SK-N-MC (cell line): Measurements from ENCODE around the gene GGT6.
"Not testable (repeated sequence)": the region's sequence is repeated elsewhere in the genome, so short reads cannot be mapped to it uniquely, and the experiment has no call there.

Experiments
- DNase-seq: peaks from one replicate; pipeline ENCODE4 v3.0.0-alpha.2; 2011; ENCODE audit warnings: low read depth, low spot score
- H3K27ac ChIP-seq: fragments of 200-600 bp; sonication (generic); 2 replicates; pipeline ENCODE4 v1.5.1; 2016; ENCODE audit warnings: mixed run types
- H3K36me3 ChIP-seq: fragments of 200-600 bp; sonication (generic); 2 replicates; pipeline ENCODE4 v1.6.1; 2017; ENCODE audit warnings: antibody characterized with exemption, low read length, mixed read lengths; ENCODE audit not compliant: insufficient read depth
- H3K4me3 ChIP-seq: fragments of 200-600 bp; sonication (generic); 2 replicates; pipeline ENCODE4 v1.5.1; 2016
- H3K9ac ChIP-seq: fragments of 200-600 bp; sonication (generic); 2 replicates; pipeline ENCODE4 v1.8.0; 2017; ENCODE audit warnings: mixed run types, mixed read lengths; ENCODE audit not compliant: insufficient read length
- H3K9me3 ChIP-seq: fragments of 200-600 bp; sonication (generic); 2 replicates; pipeline ENCODE4 v1.6.1; 2017; ENCODE audit warnings: low read depth, mild to moderate bottlenecking, antibody characterized with exemption, low read length, moderate library complexity, mixed read lengths
- EZH2 ChIP-seq: fragments of 200-600 bp; sonication (generic); IDR thresholded peaks from one replicate; pipeline ENCODE4 v1.6.1; 2017; ENCODE audit warnings: antibody characterized with exemption
- FOXP2 ChIP-seq: optimal IDR thresholded peaks from 2 replicates; pipeline ENCODE3; 2011; ENCODE audit warnings: mild to moderate bottlenecking, moderate library complexity; ENCODE audit not compliant: insufficient read depth; ENCODE audit errors: extremely low read length, control extremely low read depth
- POLR2AphosphoS5 ChIP-seq: IDR thresholded peaks from 2 replicates; pipeline ENCODE4 v1.6.1; 2012; ENCODE audit warnings: mild to moderate bottlenecking, low read depth, low read length, borderline replicate concordance

GGT6 gene

DNA sequence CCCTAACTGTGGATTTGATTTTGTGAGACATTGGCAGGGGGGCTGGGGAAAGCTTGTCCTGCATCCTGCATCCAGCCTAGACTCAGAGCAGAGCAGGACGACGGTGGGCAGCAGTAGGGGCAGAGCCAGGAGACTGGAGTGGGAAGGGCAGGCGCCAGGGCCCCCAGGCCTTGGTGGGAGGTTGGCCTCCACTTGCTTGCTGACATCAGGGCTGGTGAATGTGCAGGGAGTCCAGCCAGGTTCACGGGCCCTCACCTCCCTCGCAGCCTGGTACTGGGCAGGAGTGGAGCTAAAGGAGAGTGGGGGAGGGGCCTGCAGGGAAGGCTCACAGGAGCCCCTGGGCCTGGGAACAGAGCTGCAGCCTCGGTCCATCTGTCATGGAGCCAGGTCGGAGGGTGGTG lies 21.7 kb upstream of the GGT6 start:
- Histone ChIP-seq H3K4me3 (no peak overlapping the region), H3K27ac (no peak overlapping the region)
- TF ChIP-seq EZH2: no peak

DNA sequence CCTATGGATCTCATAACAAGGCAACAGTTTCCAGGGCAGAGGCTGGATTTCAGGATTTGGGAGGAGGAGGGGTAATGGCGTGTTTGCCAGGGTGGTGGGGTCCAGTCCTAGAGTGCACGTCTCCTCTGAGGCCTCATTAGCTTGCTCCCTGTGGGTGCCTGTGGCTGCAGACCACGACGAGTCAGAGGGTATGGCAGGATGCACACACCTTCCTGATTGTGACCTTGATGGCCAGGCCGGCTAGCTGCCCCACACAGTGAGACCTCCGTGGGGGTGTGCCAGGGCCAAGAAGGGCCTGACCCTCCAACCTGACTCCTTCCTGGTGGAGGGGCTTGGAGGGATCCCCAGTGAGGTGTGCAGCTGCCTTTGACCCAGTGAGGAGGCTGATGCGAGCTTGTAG lies 19.9 kb upstream of the GGT6 start:
- Histone ChIP-seq H3K9me3 (no peaks in the 10 kb centered on the region), H3K4me3 (no peak overlapping the region), H3K9ac (no peak overlapping the region), H3K27ac (no peak overlapping the region), H3K36me3 (no peaks in the 10 kb centered on the region)
- no peak for DNase-seq
- TF ChIP-seq EZH2: no peak
- TF ChIP-seq POLR2AphosphoS5: no peak
- TF ChIP-seq FOXP2: no peak

More for the DNA sequence above, 21.7 kb upstream of the GGT6 start:
- no peaks in the 10 kb centered on the region for H3K9me3 ChIP-seq
- no peaks in the 10 kb centered on the region for H3K36me3 ChIP-seq
- no peak for DNase-seq
- H3K9ac ChIP-seq: no peak overlapping the region

DNA sequence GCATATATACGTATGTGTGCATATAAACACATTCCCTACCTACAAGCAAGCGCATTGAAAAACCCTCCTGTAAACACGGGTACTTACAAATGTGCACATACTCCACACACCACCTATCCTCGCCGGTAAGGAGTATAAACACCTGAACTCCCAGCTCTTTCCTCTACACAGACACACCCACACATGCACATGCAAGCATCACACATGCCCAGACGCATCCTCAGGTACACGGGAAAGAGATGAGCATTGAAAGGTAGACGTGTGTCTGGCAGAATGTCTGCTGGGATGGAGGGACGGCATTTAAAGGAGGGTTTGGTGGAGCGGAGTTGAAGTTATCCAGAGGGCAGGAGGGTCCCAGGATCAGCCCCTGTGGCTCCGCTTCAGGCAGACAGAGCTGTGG lies 19.3 kb upstream of the GGT6 start:
- DNase-seq: no peak
- Histone ChIP-seq H3K27ac (no peak overlapping the region), H3K9ac (no peak overlapping the region), H3K9me3 (no peaks in the 10 kb centered on the region), H3K36me3 (no peaks in the 10 kb centered on the region), H3K4me3 (no peak overlapping the region)
- no peak for TF ChIP-seq POLR2AphosphoS5
- no peak for TF ChIP-seq EZH2
- TF ChIP-seq FOXP2: no peak

DNA sequence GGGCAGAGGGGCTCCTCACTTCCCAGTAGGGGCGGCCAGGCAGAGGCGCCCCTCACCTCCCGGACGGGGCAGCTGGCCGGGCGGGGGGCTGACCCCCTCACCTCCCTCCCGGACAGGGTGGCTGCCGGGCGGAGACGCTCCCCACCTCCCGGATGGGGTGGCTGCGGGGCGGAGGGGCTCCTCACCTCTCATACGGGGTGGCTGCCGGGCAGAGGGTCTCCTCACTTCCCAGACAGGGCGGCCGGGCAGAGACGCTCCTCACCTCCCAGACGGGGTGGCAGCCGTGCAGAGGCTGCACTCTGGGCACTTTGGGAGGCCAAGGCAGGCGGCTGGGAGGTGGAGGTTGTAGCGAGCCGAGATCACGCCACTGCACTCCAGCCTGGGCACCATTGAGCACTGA lies 18.0 kb upstream of the GGT6 start:
- DNase-seq, H3K27ac ChIP-seq, H3K4me3 ChIP-seq, H3K9ac ChIP-seq, H3K36me3 ChIP-seq, H3K9me3 ChIP-seq: not testable (repeated sequence)

DNA sequence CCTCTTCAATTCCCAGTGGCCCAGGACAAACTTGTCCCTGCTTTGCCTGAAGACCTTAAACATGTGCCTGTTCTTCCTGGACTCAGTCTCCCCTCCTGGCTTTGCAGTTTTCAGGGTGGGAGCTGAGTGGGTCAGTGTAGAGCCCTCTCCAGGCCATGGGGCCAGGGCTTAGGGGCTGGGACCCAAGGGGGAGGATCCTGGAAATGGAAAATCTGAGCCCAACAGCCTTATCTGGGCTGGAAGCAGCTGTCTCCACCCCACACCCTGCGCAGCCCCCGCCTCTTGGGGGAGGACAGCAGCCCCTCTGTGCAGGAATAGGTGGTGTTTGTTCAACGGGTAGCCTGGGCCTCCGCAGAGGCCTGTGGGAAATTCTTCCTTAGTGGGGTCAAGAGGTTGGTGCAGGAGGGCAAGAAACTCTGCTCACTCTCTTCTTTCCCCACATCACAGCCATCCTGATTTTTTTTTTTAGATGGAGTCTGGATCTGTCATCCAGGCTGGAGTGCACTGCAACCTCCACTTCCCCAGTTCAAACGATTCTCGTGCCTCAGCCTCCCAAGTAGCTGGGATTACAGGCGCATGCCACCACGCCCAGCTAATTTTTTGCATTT lies 17.1 kb upstream of the GGT6 start:
- no peak overlapping the region for H3K4me3 ChIP-seq
- H3K27ac ChIP-seq: no peak overlapping the region
- peak overlapping the region; percentile 55 for H3K9ac ChIP-seq

DNA sequence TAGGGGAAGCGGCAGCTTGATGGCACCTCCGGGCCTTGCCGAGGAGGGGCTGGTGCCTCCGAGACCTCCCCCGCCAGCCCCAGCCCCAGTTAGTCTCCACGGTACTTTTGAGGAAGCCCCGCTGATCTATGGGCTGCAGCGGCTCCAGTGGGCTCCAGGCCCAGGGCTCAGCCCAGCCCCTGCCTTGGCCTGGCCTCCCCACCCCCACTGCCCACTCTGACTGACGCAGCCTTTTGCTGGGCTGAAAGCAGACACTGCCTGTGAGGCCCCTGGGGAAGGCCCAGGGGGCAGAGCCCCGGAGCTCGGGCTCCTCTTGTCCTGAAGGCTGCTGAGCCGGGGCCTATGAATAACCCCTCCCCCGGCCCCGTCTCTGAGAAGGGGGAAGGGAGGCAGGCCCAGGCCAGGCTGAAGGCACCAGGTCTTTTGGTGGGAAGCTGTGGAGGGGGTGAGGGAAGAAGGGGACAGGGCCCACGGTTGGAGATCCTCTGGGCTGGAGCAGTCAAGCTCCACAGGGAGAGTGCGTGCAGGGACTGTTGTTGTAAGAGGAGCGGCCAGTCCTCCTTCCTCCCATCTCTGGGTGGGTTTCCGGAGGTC lies 16.4 kb upstream of the GGT6 start:
- TF ChIP-seq EZH2 (no peak), POLR2AphosphoS5 (no peak), FOXP2 (no peak)
- Histone ChIP-seq H3K36me3 (no peaks in the 10 kb centered on the region), H3K27ac (0 out of 2 replicates have a peak overlapping the region, but pooled peaks have one; percentile 31), H3K9ac (peak overlapping the region; percentile 55), H3K9me3 (no peaks in the 10 kb centered on the region), H3K4me3 (no peak overlapping the region)
- no peak for DNase-seq

More for the DNA sequence above, 17.1 kb upstream of the GGT6 start:
- DNase-seq: no peak
- no peaks in the 10 kb centered on the region for H3K9me3 ChIP-seq
- TF ChIP-seq FOXP2: no peak
- no peak for TF ChIP-seq POLR2AphosphoS5
- no peaks in the 10 kb centered on the region for H3K36me3 ChIP-seq

DNA sequence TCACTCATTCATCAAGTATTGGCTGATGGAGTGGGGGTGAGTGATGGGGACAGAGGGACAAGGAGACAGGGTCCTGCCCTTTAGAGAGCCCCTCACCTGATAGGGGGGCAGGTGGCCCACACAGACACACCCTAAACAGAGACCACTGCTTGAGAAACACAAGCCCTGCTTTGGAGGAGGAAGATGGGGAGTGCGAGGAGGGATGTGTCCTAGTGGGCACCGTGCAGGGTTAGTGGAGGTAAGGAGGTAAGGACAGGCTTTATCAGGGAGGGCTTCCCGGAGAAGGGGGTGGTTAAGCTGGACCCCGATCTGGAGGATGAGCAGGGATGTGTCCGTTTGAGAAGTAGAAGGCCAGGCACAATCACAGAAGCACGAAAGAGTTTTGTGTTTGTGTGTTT lies 15.8 kb upstream of the GGT6 start:
- Histone ChIP-seq H3K9me3 (no peaks in the 10 kb centered on the region), H3K36me3 (no peaks in the 10 kb centered on the region), H3K4me3 (no peak overlapping the region), H3K9ac (peak overlapping the region; percentile 55), H3K27ac (no peak overlapping the region)
- no peak for DNase-seq
- TF ChIP-seq FOXP2: no peak

DNA sequence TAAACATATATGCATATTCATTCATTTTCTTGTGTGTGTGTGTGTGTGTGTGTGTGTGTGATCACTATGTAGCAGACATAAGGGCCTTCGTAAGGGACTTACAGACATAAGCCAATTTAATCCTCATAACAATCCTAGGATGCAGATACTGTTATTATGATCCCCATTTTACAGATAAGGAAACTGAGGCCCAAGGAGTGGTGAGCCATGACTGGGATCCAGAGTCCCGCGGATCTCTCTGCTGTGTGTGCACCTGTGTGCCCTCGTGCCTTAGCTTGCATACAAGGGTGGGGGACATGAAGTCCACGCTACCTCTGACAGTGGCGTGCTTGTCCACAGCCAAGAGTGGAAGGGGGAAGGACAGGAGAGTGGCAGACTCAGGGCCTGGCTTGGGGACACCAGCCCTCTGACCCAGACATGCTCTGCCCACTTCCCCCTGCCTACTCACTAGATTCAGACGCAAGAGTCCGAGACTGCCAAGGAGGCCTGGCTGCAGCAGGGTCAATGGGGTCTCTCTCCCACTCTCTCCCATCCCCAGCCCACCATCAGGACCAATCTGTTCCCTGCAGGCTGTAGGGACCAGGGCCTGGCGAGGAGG lies 14.2 kb upstream of the GGT6 start:
- H3K9me3 ChIP-seq: no peaks in the 10 kb centered on the region
- H3K27ac ChIP-seq: no peak overlapping the region
- no peak overlapping the region for H3K9ac ChIP-seq
- DNase-seq: no peak
- no peak for TF ChIP-seq FOXP2
- TF ChIP-seq EZH2: no peak
- TF ChIP-seq POLR2AphosphoS5: no peak
- H3K4me3 ChIP-seq: no peak overlapping the region
- H3K36me3 ChIP-seq: no peaks in the 10 kb centered on the region

DNA sequence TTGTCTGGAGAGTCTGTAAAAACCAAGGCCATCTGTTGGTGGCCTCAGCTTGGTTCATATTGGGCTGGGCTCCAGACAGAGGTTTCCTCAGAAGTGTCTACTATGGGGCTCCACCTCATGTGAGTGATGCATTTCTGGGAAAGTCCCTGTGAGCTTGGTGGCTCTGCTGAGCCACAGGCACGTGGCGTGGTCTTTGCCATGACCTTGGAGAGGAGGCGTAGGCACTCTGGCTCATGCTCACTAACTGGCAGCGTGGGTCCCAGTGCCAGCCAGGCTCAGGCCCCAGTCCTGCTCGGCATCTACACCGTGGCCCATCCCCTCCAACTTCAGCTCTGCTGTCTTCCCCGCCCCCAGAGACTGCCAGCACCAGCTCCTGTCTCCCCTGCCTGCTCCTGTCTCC lies 13.3 kb upstream of the GGT6 start:
- no peak overlapping the region for H3K9ac ChIP-seq
- H3K36me3 ChIP-seq: no peaks in the 10 kb centered on the region
- TF ChIP-seq POLR2AphosphoS5 (no peak), EZH2 (no peak), FOXP2 (no peak)
- no peak overlapping the region for H3K4me3 ChIP-seq
- H3K9me3 ChIP-seq: no peaks in the 10 kb centered on the region
- H3K27ac ChIP-seq: no peak overlapping the region
- DNase-seq: no peak
